GM18870 (cell line): Measurements from ENCODE around the gene ULBP2.

ENCODE experiments used
- ATAC-seq: cut with Tn5 transposase; IDR thresholded peaks from one replicate; pipeline ENCODE4 v1.9.1; 2021; ENCODE audit warnings: moderate library complexity; ENCODE audit not compliant: unreplicated experiment

Gene ULBP2, protein sequence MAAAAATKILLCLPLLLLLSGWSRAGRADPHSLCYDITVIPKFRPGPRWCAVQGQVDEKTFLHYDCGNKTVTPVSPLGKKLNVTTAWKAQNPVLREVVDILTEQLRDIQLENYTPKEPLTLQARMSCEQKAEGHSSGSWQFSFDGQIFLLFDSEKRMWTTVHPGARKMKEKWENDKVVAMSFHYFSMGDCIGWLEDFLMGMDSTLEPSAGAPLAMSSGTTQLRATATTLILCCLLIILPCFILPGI

DNA sequence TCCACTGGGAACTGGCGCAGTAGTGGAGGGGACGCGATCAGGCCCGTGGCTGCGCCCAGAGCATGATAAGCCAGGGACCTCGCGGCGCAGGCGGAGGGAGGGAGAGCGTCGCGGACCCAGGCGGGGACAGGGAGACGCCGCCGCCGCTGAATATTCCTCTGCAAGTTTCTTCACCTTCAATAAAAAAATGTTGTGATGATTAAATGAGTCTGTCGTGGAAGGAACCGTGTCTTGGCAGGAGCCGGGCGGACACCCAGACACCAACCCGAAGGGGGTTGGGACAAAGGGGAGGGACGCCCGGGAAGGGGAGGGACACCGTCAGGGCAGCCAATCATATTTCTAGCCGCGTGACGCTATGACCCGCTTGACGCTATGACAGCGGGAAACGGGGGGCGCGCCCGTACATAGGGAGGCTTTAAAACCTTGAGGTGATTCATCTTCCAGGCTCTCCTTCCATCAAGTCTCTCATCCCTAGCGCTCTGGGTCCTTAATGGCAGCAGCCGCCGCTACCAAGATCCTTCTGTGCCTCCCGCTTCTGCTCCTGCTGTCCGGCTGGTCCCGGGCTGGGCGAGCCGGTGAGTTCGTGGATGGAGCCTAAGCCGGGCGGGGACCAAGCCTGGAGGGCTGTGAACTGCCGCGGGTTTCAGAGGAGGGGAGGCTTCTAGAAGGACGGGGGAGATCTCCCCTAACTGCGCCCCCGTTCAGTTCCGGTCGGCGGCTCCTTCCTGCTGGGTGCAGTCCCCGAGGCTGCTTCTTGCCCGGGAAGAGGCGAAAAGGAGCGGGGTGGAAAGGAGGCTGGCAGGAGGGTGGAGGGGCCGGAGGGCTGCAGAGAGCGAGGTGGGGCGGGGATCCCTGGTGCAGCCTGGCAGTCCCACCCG lies at the start of gene ULBP2:
TSS of gene ULBP2 (plus strand) at position 432 of the 878 bp plus-strand sequence. CDS start at position 491, 59 bp downstream.
- no peak for ATAC-seq

DNA sequence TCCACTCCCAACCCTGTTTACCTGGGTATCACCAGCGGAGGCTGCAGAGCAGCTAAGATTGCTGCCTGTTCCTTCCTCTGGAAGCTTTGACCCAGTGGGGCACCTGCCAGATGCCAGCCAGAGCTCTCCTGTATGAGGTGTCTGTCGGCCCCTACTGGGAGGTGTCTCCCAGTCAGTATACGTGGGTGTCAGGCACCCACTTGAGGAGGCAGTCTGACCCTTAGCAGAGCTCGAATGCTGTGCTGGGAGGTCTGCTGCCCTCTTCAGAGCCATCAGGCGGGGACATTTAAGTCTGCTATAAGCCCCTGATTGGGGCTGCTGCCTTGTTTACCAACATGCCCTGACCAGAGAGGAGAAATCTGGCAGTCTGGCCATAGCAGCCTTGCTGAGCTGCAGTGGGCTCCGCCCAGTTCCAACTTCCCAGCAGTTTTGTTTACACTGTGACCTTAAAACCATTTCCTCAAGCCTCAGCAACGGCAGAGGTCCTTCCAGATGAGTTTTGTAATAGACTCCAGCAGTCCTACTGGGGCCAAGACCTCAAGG lies 46.7 kb upstream of the ULBP2 start:
- ATAC-seq = no peak

DNA sequence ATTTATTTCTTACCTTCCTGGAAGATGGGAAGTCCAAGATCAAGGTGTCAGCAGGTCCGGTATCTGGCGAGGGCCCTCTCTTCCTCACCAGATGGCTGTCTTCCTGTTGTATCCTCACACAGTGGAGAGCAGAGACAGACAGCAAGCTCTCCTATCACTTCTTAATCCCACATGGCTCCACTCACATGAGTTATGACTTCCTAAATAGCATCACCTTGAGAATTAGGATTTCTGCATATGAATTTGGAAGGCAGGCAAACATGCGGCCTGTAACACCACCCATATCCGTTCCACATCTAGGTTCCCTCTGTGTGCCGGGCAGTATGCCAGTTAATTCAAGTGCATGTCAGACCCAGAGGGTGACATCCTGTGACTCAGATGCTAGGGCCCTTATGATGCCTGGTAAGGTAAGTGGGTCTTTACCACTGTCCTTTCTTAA lies 46.0 kb upstream of the ULBP2 start:
- ATAC-seq = no peak

DNA sequence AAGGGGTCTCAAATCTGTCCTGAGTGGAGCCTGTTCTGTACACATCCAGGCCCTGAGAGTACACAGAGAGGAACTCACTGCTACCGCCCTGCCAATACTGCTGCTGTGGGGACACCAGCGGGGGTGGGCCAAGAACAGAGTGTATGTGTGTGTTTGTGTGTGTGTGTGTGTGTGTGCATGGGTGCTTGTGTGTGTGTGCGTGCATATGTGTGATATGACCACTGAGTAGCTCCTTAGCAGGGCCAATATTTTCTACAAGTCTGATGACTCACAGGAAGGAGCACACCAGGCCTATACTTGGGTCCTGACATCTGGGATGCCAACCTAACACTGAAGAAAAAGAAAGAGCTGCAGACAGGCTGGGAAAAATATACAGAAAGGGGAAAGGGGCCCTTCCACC lies 45.3 kb upstream of the ULBP2 start:
- no peak for ATAC-seq

DNA sequence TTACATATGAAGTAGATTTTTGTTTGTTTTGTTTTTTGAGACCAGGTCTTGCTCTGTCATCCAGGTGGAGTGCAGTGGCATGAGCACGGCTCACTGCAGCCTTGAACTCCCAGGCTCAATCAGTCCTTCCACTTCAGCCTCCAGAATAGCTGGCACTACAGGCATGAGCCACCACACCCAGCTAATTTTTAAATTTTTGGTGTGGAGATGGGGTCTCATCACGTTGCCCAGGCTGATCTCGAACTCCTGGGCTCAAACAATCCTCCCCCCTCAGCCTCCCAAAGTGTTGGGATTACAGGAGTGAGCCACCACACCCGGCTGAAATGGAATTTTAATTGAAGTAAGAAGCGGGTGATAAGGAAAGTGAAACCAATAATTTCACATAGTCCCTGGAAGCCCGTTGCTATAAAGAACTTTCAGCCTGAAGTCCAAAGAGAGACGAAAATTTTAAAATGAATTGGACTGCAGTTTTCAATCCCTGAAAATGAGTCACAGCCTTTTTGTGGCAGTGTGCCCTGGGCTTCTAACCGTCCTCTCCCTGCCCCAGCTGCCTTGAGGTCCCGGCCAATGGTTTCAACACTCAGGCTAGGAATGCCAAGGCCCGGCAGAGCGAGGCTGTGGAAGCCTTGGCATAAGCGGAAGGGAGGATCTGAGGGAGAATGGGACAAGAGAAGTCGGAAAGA lies 44.7 kb upstream of the ULBP2 start:
- ATAC-seq = no peak

DNA sequence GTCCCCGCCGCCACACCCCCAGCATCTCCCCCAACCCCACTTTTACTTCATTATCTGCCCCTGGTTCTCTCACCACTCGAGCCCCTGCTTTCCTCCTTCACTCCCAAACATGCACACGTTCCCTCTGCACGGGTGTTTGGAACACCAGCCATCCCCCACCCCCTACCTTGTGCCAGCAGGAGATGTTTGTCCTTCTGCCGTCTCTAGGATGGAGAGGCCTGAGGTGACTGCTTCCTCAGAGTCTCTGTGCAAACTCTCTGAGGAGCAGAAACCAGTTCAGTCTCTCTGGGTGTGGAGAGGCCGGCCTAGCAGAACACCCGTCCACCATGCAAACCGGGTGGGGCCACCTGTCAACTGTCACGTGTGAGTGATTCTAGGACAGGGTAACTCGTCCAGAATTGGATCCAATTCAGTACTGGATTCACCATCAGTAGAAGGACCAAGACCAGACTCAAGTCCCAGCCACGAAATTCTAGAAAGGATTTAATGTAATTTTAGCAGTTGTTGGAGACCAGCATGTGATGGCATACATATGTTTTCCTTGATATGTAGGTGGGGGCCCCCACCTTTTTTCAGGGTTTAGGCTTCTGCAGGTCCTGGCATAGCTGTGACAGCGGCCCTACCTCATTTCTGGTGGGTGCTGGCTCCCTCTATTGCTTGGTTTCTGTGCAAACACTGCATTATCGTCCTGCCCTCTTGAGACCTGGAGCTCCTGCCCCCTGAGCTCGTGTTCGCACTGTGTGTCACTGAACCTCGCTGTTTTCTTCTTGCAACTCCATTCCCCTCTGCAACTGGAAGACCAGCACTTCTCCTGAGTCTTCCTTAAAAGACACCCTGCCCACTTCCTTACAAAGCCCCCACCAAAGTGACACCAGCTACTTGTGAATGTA lies 43.7 kb upstream of the ULBP2 start, which contains the start of gene RAET1E:
TSS of gene RAET1E (minus strand) at position 259 of the 890 bp plus-strand sequence. CDS start 7,212 bp downstream, outside the sequence.
- ATAC-seq = no peak

DNA sequence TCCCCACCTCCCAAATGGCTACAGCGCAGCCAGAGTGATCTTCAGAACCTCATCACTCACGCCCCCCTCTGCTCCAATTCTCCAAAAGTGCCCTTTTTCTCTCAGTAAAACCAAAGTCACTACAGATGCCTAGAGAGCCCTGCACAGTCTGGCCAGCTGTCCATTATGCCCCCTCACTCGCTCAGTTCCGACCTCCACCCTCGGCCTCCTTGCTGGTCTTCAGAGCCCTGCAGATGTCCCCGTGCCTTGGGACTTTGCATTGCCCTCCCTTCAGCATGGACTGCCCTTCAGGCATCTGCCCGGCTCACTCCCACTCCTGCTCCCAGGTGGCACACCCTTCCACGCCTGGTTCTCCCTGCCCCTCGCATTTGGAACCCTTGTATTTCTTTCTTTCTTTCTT lies 42.8 kb upstream of the ULBP2 start:
- no peak for ATAC-seq

DNA sequence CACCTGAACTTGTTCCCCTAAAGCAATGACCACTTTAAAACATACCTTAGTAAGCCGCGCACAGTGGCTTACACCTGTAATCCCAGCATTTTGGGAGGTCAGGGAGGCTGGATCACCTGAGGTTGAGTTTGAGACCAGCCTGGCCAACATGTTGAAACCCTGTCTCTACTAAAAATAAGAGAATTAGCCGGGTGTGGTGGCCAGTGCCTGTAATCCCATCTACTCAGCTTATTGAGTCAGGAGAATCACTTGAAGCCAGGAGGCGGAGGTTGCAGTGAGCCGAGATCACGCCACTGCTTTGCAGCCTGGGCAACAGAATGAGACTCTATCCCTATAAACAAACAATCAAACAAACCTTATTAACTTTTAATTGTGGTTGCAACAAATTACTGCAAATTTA lies 42.3 kb upstream of the ULBP2 start:
- ATAC-seq = no peak

DNA sequence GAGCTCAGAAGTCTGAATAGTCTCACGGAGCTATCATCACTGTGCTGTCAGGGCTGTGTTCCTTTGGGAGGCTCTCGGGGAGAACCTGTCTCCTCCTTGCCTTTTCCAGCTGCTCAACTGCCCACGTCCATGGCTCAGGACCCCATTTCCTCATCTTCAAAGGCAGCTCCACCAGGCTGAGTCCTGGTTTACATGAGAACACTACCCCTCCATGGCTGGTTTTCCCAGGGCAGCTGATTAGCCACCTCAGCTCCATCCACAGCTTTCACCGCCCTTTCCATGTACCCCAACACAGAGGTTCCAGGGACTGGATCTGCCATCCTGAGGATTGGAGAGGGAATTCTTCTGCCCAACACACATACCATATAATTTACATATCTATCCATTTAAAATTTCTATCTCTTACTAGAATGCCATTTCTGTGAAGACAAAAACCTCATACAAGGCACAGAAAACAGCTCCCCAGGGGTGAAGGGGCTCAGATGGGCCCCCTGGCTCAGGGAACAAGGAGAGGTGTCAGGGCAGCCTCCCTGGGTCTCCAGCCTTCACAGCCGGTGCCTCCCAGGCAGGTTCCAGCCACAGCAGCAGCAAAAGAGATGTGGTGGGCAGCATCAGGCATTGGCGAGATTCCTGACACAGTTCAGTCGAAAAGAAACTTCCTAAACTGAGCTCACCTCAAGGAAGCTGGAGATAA lies 41.7 kb upstream of the ULBP2 start:
- no peak for ATAC-seq

DNA sequence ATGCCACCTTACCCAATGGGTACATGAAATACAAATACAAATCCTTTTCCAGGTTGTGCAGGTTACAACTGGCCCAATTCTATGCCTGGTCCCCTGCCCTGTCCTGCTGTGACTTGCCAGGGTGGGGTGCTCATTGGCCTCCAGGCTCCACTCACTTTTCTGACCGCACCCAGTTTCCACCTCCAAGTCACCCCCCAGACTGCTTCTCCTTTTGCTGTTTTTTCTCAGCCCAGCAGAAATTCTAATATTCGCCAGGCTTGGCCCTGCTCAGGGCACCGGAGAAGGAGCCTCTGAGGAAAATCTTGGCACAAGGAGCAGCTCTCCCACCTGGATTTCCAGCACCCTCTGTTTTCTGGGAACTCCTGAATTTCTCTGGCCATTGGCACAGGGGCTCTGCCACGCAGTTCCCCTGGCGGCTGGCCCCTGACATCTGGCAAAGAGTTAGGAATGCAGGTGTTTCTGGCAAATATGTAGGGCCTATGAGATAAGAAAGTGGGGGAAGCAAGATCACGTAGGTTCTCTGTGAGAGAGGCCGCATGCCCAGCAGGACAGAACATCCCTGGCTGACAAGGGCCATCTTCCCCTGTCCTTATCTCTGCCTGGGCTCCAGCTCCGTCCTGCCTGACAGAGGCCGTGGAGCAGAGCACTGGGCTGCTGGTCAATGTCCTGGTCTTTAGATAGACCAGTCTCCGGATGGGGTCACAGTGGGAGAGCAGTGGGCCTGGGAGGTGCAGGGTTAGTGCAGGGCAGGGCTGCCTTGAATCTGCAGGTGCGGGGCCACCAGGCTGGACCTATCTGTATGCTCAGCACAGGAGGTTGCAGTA lies 41.0 kb upstream of the ULBP2 start:
- ATAC-seq = no peak

DNA sequence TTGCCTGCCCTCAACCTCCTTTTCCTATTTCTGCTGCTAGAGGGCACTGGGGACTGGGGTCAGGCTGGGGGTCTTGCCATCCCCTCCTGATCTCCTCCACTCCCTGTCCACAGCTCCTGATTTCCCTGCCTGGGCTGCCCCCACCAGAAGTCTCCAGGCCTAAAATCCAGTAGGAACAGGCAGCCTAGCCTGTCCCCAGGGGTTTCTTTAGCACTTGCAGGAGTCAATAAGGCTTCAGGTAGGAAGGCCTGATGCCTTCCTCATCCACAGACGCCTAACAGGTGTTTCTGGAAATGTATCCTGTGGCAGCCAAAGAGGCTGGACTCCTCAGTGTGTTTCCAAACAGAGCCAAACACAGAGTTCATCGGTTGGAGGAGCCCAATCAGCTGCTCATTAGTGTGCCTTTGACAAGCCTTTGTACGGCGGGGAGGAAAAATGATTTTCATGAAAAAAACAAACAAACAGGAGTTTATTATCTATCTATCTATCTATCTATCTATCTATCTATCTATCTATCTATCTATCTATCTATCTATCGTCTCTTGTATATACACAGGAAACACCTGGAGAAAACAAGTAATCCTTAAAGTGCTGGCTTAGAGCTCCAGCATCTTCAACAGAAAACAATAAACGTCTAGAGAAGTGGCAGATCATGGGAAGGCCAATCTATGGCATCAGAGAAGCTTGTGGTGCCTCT lies 40.2 kb upstream of the ULBP2 start:
- no peak for ATAC-seq

DNA sequence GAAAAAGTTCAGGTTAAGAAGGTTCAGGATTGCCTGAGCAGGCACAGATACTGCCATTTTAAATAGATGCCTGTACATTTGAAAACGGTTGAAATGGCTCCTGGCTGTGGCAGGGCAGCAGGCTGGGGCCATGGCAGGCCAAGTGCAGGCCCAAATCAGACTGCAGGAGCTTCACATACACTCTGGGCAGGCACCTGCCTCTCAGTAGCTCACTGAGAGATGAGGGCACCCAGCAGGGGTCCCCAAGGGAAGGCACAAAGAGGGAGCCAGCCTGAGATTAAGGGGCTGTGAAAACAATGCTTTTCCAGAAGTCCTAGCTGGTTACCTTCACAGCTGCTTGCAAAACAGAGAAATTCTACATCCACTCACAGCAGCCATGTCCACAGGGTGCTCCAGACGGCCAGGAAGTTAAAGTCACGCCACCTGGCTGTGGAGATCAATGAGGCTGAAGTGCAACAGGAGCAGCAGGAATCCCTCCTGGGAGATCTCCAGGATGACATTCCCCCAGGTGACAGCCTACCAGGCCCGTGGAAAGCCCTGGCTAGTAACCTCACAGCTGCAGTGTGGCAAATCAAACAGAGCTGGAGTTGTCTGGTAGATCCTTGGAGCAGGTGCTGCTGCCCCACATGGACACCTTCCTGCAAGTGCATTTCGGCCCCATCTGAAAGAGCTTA lies 37.7 kb upstream of the ULBP2 start:
- no peak for ATAC-seq

DNA sequence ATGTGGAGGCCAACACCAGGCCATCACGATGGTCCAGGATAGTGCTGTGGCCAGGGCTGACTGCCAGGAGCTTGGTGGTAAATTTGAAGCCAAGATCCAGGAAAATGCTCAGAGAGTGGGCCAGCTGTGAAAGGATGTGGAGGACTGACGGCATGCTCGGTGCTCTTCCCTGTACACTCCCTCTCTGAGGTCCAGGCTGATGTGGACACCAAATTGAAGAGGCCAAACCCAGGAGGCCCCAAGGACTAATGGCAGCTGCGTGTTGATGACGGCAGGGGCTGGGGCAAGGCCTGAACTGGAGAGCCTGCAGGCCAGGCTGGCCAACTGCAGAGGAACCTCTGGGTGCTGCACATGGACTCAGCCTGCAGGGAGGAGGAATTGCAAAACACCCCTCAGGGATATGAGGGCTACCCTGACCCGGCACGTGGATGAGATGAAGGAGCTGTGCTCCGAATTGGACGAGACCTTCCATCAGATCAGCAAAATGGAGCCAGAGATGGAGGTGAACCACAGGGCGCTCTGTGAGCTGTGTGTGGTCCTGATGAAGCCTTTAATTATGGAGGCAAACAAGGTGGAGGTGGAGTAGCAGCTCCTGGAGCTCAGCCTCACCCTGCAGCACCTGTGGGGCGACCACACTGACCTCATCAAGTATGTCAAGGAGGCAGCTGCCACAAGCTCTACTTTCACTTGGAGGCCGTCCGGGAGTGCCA lies 37.0 kb upstream of the ULBP2 start:
- no peak for ATAC-seq

DNA sequence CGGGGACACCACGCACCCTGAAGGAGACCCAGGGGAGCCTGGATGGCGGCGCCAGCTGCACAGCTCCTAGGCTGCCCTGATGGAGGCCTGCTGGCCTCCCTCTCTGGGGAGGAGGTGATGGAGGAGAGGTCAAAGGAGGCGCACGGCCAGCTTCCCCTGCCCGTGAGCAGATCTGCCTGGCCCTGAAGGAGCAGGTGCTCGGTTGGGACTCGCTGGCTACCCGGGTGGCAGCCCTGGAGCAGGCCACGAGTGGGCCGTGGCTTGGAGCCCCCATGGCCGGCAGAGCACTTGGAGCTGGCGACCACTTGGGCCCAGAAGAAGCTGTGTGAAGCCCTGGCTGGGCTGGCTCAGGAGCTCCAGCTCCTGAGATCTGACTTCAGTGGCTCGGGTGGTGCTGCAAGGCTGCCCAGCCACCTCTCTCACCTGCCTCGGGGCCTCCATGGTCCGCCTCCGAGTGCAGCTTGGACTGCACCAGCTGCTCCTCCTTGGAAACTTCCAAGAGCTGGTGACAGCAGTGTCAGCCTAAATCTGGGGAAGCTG lies 36.4 kb upstream of the ULBP2 start:
- ATAC-seq = no peak

DNA sequence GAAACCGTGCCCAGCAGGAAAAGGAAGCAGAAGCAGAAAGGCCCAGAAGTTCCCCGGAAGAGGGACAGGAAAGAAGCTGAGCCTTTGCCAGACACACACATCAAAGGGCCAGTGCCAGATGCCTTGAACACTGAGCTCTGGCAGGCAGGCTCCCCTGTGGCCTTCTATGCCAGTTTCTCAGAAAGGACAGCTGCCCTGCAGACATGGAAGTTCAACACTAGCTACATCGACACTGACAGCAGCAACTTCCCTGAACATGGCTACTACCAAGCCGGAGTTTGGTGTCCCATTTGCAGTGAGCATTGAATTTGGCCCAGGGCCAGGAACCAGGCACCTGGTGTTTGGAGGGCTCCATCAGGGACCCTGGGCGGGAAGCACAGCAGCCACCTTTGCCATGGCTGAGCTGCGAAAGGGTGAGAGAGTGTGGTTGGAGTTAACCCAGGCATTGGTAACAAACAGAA lies 35.9 kb upstream of the ULBP2 start:
- no peak for ATAC-seq

DNA sequence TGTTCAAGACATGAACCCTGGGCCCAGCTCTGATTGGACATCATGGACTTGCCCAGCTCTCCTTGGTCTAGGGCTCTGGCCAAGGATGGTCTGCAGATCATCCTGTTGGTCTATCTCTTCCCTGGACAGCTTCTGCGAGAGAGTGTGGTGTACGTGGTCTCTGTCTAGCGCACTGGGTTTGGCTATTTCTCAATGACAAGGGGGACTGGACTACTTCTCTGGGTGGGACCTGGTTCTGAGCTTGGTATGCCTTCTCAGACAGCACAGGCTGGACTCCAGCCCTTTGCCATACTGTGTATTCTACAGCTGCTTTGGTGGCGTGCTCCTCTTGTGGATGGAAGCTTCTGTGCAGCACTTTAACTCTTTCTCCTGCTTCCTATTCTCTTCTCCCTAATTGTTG lies 35.4 kb upstream of the ULBP2 start:
- no peak for ATAC-seq

DNA sequence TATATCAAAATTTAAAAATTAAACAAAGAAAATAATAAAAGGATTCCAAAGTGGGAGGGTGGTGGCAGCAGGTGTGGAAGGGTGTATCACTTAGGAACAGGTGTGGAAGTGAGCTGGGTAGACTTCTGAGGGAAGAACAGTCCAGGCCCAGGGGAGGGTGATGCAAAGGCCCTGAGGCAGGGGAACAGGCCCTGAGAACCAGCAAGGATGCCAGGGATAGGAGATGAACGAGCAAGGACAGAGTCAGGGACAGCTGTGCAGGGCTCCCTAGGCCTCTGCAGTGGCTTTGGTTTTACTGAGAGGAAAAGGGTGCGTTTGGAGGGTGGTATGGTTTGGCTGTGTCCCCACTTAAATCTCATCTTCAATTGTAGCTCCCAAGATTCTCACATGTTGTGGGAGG lies 34.5 kb upstream of the ULBP2 start:
- no peak for ATAC-seq
